Esophagus muscularis mucosa (tissue), 4 donors: ENCODE measurements around the gene EIF4EBP2. TPM values are rescaled to one million over a fixed set of nuclear protein-coding genes. Genes with fewer than 3 reads are reported as not detected.

Experiments
- DNase-seq: peaks from one replicate; pipeline ENCODE4 v3.0.0-alpha.2; 2017; ENCODE audit errors: extremely low spot score
- H3K27ac ChIP-seq, 4 donors: fragments of 200-600 bp; sonication (generic); replicated peaks in 1 of 4; 1 replicate in 3 of 4; 2 replicates in 1 of 4; pipeline ENCODE4 v1.5.1; 2016 to 2019; ENCODE audit warnings: mild to moderate bottlenecking in 1 of 4
- H3K27me3 ChIP-seq, 4 donors: fragments of 200-600 bp; sonication (generic); one replicate each; pipeline versions ENCODE4 v1.5.1 to v1.6.0; 2016 to 2019
- H3K36me3 ChIP-seq, 4 donors: fragments of 200-600 bp; sonication (generic); one replicate each; pipeline ENCODE4 v1.5.1; 2016 to 2019
- H3K4me1 ChIP-seq, 4 donors: fragments of 200-600 bp; sonication (generic); one replicate each; pipeline ENCODE4 v1.5.1; 2016 to 2019
- H3K4me3 ChIP-seq, 4 donors: fragments of 200-600 bp; sonication (generic); 1 replicate in 2 of 4; 2 replicates in 2 of 4; pipeline ENCODE4 v1.5.1; 2016 to 2019; ENCODE audit warnings: mild to moderate bottlenecking in 4 of 4, moderate library complexity in 1 of 4
- H3K9me3 ChIP-seq, 4 donors: fragments of 200-600 bp; sonication (generic); 1 replicate in 3 of 4; 2 replicates in 1 of 4; pipeline ENCODE4 v1.5.1; 2016 to 2019
- EP300 ChIP-seq: sonication (generic); formaldehyde crosslinking; IDR thresholded peaks from one replicate; pipeline ENCODE4 v1.6.1; 2017; ENCODE audit warnings: antibody characterized with exemption
- POLR2A ChIP-seq: fragments of 450-650 bp; IDR thresholded peaks from one replicate; pipeline ENCODE4 v1.6.1; 2017; ENCODE audit warnings: antibody characterized with exemption, moderate library complexity, mild to moderate bottlenecking, low read depth
- POLR2AphosphoS5 ChIP-seq, 2 donors: sonication (generic); formaldehyde crosslinking; IDR thresholded peaks; one replicate each; pipeline ENCODE4 v1.6.1; 2017; ENCODE audit warnings: antibody characterized with exemption in 2 of 2
- WGBS: methylation state at CpG from one replicate; pipeline ENCODE4 v1.1.5; 2018; 5-methylcytosine and 5-hydroxymethylcytosine counted together
- intact Hi-C: fragments of 100-400 bp; cut with DNase I; formaldehyde crosslinking; loops from one replicate; pipeline ENCODE4 v1.15.1; 2023
- total RNA-seq, 4 donors: library from RNA; depleted of rRNA; stranded (reverse); fragments of >200 nt; gene quantifications; one replicate each; pipeline versions ENCODE4 v1.1.0 to v1.2.1, GENCODE V29; 2016
- TF ChIP-seq, protein P1 (sequence below), 3 experiments: fragments of 200-600 bp in 2 of 3; fragments of 450-650 bp in 1 of 3; sonication (generic) in 2 of 3; IDR thresholded peaks; one replicate each; pipeline ENCODE4 v1.5.1; 2017 to 2019; ENCODE audit warnings: antibody characterized with exemption in 3 of 3, mild to moderate bottlenecking in 2 of 3, moderate library complexity in 1 of 3

EIF4EBP2 gene
- total RNA-seq, 4 donors from 2014 or later: 73.6 to 99.9 (median 78.4) TPM

DNA sequence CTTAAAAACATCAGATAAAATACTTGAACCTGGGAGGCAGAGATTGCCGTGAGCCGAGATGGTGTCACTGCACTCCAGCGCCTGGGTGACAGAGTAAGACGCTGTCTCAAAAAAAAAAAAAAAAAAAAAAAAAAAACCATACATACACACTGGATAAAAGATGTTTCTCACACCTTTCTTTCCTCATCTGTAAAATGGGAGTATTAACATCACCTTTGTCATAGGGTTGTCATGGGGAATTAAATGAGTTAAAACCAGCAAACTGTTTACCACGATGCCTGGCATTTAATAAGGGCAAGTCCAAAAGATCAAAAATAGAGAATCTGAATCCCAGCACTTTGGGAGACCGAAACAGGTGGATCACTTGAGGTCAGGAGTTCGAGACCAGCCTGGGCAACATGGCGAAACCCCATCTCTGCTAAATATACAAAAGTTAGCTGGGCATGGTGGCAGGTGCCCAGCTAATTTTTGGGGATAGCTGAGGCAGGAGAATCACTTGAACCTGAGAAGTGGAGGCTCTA, 34.4 kb upstream of the EIF4EBP2 start:
- Histone ChIP-seq H3K27ac (no peak overlapping the region), H3K4me1 (peaks cover 2 to 20% (median 16%) of the 10 kb centered on the region in 4 donors), H3K4me3 (no peak overlapping the region), H3K9me3 (no peaks in the 10 kb centered on the region), H3K36me3 (peaks cover 0 to 11% (median 6%) of the 10 kb centered on the region in 4 donors), H3K27me3 (no peaks in the 10 kb centered on the region)
- no peak for DNase-seq
- intact Hi-C loops: loop anchor here (10.0 kb wide), 1 partner anchor 255 kb away; no protein-coding TSS in a partner anchor
- no peak for TF ChIP-seq POLR2A
- TF ChIP-seq POLR2AphosphoS5 (IDR thresholded peaks at IDR 0.05): no peak
- TF ChIP-seq, protein P1, sequence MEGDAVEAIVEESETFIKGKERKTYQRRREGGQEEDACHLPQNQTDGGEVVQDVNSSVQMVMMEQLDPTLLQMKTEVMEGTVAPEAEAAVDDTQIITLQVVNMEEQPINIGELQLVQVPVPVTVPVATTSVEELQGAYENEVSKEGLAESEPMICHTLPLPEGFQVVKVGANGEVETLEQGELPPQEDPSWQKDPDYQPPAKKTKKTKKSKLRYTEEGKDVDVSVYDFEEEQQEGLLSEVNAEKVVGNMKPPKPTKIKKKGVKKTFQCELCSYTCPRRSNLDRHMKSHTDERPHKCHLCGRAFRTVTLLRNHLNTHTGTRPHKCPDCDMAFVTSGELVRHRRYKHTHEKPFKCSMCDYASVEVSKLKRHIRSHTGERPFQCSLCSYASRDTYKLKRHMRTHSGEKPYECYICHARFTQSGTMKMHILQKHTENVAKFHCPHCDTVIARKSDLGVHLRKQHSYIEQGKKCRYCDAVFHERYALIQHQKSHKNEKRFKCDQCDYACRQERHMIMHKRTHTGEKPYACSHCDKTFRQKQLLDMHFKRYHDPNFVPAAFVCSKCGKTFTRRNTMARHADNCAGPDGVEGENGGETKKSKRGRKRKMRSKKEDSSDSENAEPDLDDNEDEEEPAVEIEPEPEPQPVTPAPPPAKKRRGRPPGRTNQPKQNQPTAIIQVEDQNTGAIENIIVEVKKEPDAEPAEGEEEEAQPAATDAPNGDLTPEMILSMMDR (IDR thresholded peaks at IDR 0.05): no peak
- no peak for TF ChIP-seq EP300
- WGBS: 87% methylated on average over 8 of the region's 8 CpGs

DNA sequence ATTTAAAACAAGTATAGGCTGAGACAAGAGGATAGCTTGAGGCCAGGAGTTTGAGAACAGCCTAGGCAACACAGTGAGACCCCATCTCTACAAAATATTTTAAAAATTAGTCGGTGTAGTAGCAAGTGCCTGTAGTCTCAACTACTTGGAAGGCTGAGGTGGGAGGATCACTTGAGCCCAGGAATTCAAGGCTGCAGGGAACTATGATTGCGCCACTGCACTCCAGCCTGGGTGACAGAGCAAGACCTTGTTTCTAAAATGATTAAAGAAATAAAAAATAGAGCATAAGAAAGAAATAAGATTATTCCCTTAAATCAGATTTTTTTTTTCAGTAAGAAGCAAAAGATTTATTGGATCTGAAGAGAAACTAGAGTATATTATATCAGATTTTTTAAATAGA, 33.2 kb upstream of the EIF4EBP2 start:
- Histone ChIP-seq H3K27me3 (no peaks in the 10 kb centered on the region), H3K4me1 (peaks cover 0 to 16% (median 12%) of the 10 kb centered on the region in 4 donors), H3K27ac (no peak overlapping the region), H3K36me3 (peaks cover 0 to 20% (median 12%) of the 10 kb centered on the region in 4 donors), H3K4me3 (no peak overlapping the region), H3K9me3 (no peaks in the 10 kb centered on the region)
- WGBS: 98% methylated on average over 2 of the region's 2 CpGs
- intact Hi-C loops: no loop called here
- TF ChIP-seq, protein P1 (IDR thresholded peaks at IDR 0.05): no peak
- TF ChIP-seq EP300 (no peak), POLR2A (no peak), POLR2AphosphoS5 (IDR thresholded peaks at IDR 0.05) (no peak)
- DNase-seq: no peak

DNA sequence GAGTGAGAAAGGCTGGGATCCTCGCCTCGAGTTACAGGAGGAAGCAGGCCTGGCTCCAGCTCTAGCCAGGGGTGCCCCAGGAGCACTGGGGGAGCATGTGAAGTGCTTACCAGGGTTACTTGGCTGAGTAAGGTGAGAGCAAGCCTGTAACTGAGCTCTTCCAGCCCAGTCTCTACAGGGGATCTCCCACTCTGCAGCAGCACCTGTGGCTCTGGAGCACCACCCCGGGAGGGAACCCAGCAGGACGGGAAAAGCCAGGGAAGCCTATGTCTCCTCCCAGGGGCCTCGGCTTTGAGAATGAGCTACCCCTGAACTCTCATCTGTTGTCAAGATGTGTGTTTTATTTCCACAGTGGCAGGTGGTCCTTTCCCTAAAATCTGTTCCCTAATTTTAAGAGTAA, 32.1 kb upstream of the EIF4EBP2 start:
- no peaks in the 10 kb centered on the region for H3K9me3 ChIP-seq
- H3K36me3 ChIP-seq: peaks cover 0 to 20% (median 12%) of the 10 kb centered on the region in 4 donors
- intact Hi-C loops: no loop called here
- no peak overlapping the region for H3K27ac ChIP-seq
- WGBS: 72% methylated on average over 4 of the region's 5 CpGs
- no peaks in the 10 kb centered on the region for H3K27me3 ChIP-seq
- TF ChIP-seq, protein P1 (IDR thresholded peaks at IDR 0.05): no peak
- no peak for TF ChIP-seq POLR2A
- TF ChIP-seq EP300: no peak
- no peak for TF ChIP-seq POLR2AphosphoS5 (IDR thresholded peaks at IDR 0.05)
- no peak overlapping the region for H3K4me3 ChIP-seq
- peaks cover 0 to 14% (median 12%) of the 10 kb centered on the region in 4 donors for H3K4me1 ChIP-seq
- no peak for DNase-seq

DNA sequence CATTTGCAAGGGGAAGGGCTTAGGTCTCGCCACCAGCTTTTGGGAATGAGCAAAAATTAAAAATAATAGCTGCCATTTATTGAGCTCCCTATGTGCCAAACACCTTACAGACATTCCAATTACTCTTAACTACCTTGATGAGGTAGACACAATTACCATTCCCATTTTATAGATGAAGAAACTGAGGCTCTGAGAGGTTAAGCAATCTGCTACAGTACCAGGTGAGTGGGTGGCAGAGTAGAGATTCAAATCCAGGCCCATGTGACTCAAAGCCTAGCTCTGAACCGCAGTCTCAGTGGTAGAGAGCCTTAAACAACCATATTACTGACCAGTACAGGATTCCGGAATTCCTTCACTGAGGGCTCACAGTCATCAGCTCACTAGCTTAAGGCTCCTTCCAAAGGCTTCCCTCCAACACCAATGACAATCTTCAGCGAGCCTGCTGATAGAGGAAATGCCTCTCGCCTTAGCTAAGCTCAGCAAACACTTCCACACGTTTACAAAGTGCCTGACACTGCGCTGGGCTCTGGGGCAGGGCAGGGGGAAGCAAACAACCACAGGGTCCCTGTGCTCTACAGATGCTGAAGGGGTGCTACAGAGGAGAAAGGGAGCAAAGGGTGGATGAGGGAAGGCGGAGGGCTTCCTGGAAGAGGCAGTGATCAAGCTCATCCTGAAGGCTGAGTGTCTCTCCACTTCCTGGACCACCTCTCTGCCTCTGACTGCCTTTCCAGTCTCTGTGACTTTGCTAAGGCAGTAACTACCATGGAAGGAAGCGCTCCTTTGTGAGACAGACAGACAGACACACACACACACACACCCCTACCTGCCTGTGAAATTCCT, 28.9 kb upstream of the EIF4EBP2 start:
- H3K4me1 ChIP-seq: peaks cover 6 to 26% (median 19%) of the 10 kb centered on the region in 4 donors
- H3K36me3 ChIP-seq: peaks cover 0 to 20% (median 12%) of the 10 kb centered on the region in 4 donors
- H3K27ac ChIP-seq: no peak overlapping the region
- H3K4me3 ChIP-seq: no peak overlapping the region
- no peaks in the 10 kb centered on the region for H3K27me3 ChIP-seq
- 91% methylated on average over 9 of the region's 9 CpGs for WGBS
- DNase-seq: no peak
- no peak for TF ChIP-seq POLR2AphosphoS5 (IDR thresholded peaks at IDR 0.05)
- no peak for TF ChIP-seq EP300
- TF ChIP-seq, protein P1 (IDR thresholded peaks at IDR 0.05): no peak
- intact Hi-C loops: no loop called here
- peaks cover 0 to 6% (median 2%) of the 10 kb centered on the region in 4 donors for H3K9me3 ChIP-seq
